Prostate gland (tissue), 2 donors: ENCODE data around the gene EEF1AKMT3. TPM values are rescaled to one million over a fixed set of nuclear protein-coding genes. Genes with fewer than 3 reads are reported as not detected.

Experiments
- DNase-seq: peaks from one replicate; pipeline ENCODE4 v3.0.0-alpha.2; 2019; ENCODE audit warnings: low spot score
- H3K27ac ChIP-seq, 2 donors: fragments of 200-600 bp; sonication (generic); 2 replicates each; pipeline ENCODE4 v1.5.1; 2017 to 2019
- H3K27me3 ChIP-seq: fragments of 200-600 bp; sonication (generic); replicated peaks from 2 replicates; pipeline ENCODE4 v1.5.1; 2019; ENCODE audit not compliant: insufficient read depth
- H3K36me3 ChIP-seq, 2 donors: fragments of 200-600 bp; sonication (generic); 1 replicate in 1 of 2; 2 replicates in 1 of 2; pipeline versions ENCODE4 v1.5.1 to v1.8.1; 2017 to 2019
- H3K4me1 ChIP-seq: fragments of 200-600 bp; sonication (generic); replicated peaks from 2 replicates; pipeline ENCODE4 v1.5.1; 2019
- H3K4me3 ChIP-seq, 2 donors: fragments of 200-600 bp; sonication (generic); 2 replicates each; pipeline ENCODE4 v1.5.1; 2017 to 2019
- H3K9me3 ChIP-seq: fragments of 200-600 bp; sonication (generic); 2 replicates; pipeline ENCODE4 v1.5.1; 2017
- CTCF ChIP-seq, 4 experiments: fragments of 200-600 bp in 2 of 4; fragments of 450-650 bp in 2 of 4; sonication (generic) in 2 of 4; IDR thresholded peaks; 1 replicate in 3 of 4; 2 replicates in 1 of 4; pipeline ENCODE4 v1.5.1; 2016 to 2019; ENCODE audit warnings: antibody characterized with exemption in 4 of 4, mild to moderate bottlenecking in 2 of 4, moderate library complexity in 2 of 4
- POLR2A ChIP-seq: fragments of 450-650 bp; IDR thresholded peaks from one replicate; pipeline ENCODE4 v1.6.1; 2016; ENCODE audit warnings: antibody characterized with exemption, mild to moderate bottlenecking
- POLR2AphosphoS5 ChIP-seq: sonication (generic); formaldehyde crosslinking; IDR thresholded peaks from one replicate; pipeline ENCODE4 v1.6.1; 2017; ENCODE audit warnings: antibody characterized with exemption
- WGBS: methylation state at CpG from one replicate; pipeline ENCODE4 v1.1.5; 2018; 5-methylcytosine and 5-hydroxymethylcytosine counted together
- intact Hi-C: fragments of 100-400 bp; cut with DNase I; formaldehyde crosslinking; loops from one replicate; pipeline ENCODE4 v1.14.2; 2022
- total RNA-seq, 2 donors: library from RNA; depleted of rRNA; stranded (reverse); fragments of >200 nt; gene quantifications; one replicate each; pipeline ENCODE4 v1.1.0, GENCODE V29; 2016

The EEF1AKMT3 gene
- total RNA-seq, 2 donors from 2014 or later = 12.1 to 12.6 TPM

GRCh38 chr12:57740656-57741412, 31.6 kb upstream of the EEF1AKMT3 start:
- 56% methylated on average over 5 of the region's 5 CpGs for WGBS
- H3K4me1 ChIP-seq = peaks cover 21% of the 10 kb centered on the region
- no peak overlapping the region for H3K27ac ChIP-seq
- intact Hi-C loops = no loop called here
- H3K27me3 ChIP-seq = peaks cover 12% of the 10 kb centered on the region
- no peaks in the 10 kb centered on the region for H3K9me3 ChIP-seq
- H3K4me3 ChIP-seq = no peak overlapping the region
- TF ChIP-seq CTCF (IDR thresholded peaks at IDR 0.05) (no peak), POLR2AphosphoS5 (no peak), POLR2A (no peak)
- DNase-seq = no peak
- H3K36me3 ChIP-seq = no peaks in the 10 kb centered on the region

GRCh38 chr12:57741413-57741789, 31.0 kb upstream of the EEF1AKMT3 start:
- no peaks in the 10 kb centered on the region for H3K9me3 ChIP-seq
- H3K4me3 ChIP-seq = no peak overlapping the region
- 85% methylated on average over 1 of the region's 1 CpG for WGBS
- H3K27me3 ChIP-seq = peaks cover 12% of the 10 kb centered on the region
- TF ChIP-seq POLR2AphosphoS5 (no peak), POLR2A (no peak), CTCF (IDR thresholded peaks at IDR 0.05) (no peak)
- no peak for DNase-seq
- H3K4me1 ChIP-seq = peaks cover 15% of the 10 kb centered on the region
- no peak overlapping the region for H3K27ac ChIP-seq
- no peaks in the 10 kb centered on the region for H3K36me3 ChIP-seq
- intact Hi-C loops = no loop called here

GRCh38 chr12:57741844-57742738, 30.3 kb upstream of the EEF1AKMT3 start:
- peaks cover 13% of the 10 kb centered on the region for H3K4me1 ChIP-seq
- no peaks in the 10 kb centered on the region for H3K9me3 ChIP-seq
- TF ChIP-seq CTCF (IDR thresholded peaks at IDR 0.05) = peak in 1 of 4 experiments; percentile 8
- TF ChIP-seq POLR2AphosphoS5 = no peak
- 38% methylated on average over 14 of the region's 14 CpGs for WGBS
- no peaks in the 10 kb centered on the region for H3K36me3 ChIP-seq
- intact Hi-C loops = no loop called here
- H3K4me3 ChIP-seq = no peak overlapping the region
- H3K27me3 ChIP-seq = peaks cover 8% of the 10 kb centered on the region
- H3K27ac ChIP-seq = no peak overlapping the region
- DNase-seq = no peak

GRCh38 chr12:57743769-57744168, 28.6 kb upstream of the EEF1AKMT3 start:
- H3K4me1 ChIP-seq = no peaks in the 10 kb centered on the region
- 90% methylated on average over 2 of the region's 2 CpGs for WGBS
- TF ChIP-seq POLR2A (no peak), POLR2AphosphoS5 (no peak), CTCF (IDR thresholded peaks at IDR 0.05) (no peak)
- intact Hi-C loops = no loop called here
- DNase-seq = no peak
- peaks cover 2% of the 10 kb centered on the region for H3K27me3 ChIP-seq
- no peak overlapping the region for H3K27ac ChIP-seq
- peaks cover 0 to 4% of the 10 kb centered on the region in 2 donors for H3K36me3 ChIP-seq
- no peaks in the 10 kb centered on the region for H3K9me3 ChIP-seq
- no peak overlapping the region for H3K4me3 ChIP-seq
